GM10248 (cell line): ENCODE data around the gene ZNF800.
"Not testable (repeated sequence)": the region's sequence is repeated elsewhere in the genome, so short reads cannot be mapped to it uniquely, and the experiment has no call there.

Experiments
- CTCF ChIA-PET: fragments of 300-600 bp; sonication (Branson Sonifier 250); formaldehyde crosslinking; extraction: SDS; loops from one replicate; lab custom pipeline; 2021; ENCODE audit warnings: antibody characterized with exemption; lab: Yijun Ruan, JAX
- POLR2A ChIA-PET: fragments of 350-650 bp; sonication (Branson Sonifier 250); formaldehyde crosslinking; extraction: SDS; loops from one replicate; lab custom pipeline; 2020; ENCODE audit warnings: antibody characterized with exemption; lab: Yijun Ruan, JAX
- DNase-seq: peaks from one replicate; pipeline ENCODE4 v3.0.0; 2012; ENCODE audit errors: extremely low spot score
- TF ChIP-seq, protein P1 (sequence below): IDR thresholded peaks from 2 replicates; pipeline ENCODE4 v1.5.1; 2012; ENCODE audit warnings: mild to moderate bottlenecking, low read depth; ENCODE audit errors: extremely low read depth, missing control alignments, control extremely low read depth

ZNF800 gene

DNA sequence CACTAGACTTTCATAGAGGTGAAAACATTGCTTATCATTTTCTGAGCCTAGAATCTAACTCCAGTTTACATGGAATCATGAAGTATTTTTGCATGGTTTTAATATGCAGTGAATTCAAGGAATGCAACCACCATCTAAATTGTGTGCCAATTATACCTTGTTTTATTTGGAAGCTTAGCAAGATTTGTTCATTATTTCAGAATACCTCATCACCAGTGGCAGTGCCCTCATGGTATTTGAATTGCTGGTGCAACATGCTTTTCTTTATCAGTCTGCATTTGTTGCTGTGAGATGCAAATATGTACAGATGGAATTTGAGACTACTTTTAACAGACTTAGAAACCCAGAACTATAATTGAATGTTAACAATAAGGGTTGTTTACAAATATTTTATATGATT lies 18.7 kb upstream of the ZNF800 start:
- ChIA-PET POLR2A (no interaction called here), CTCF (no interaction called here)
- no peak for DNase-seq
- TF ChIP-seq, protein P1, sequence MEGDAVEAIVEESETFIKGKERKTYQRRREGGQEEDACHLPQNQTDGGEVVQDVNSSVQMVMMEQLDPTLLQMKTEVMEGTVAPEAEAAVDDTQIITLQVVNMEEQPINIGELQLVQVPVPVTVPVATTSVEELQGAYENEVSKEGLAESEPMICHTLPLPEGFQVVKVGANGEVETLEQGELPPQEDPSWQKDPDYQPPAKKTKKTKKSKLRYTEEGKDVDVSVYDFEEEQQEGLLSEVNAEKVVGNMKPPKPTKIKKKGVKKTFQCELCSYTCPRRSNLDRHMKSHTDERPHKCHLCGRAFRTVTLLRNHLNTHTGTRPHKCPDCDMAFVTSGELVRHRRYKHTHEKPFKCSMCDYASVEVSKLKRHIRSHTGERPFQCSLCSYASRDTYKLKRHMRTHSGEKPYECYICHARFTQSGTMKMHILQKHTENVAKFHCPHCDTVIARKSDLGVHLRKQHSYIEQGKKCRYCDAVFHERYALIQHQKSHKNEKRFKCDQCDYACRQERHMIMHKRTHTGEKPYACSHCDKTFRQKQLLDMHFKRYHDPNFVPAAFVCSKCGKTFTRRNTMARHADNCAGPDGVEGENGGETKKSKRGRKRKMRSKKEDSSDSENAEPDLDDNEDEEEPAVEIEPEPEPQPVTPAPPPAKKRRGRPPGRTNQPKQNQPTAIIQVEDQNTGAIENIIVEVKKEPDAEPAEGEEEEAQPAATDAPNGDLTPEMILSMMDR = no peak

DNA sequence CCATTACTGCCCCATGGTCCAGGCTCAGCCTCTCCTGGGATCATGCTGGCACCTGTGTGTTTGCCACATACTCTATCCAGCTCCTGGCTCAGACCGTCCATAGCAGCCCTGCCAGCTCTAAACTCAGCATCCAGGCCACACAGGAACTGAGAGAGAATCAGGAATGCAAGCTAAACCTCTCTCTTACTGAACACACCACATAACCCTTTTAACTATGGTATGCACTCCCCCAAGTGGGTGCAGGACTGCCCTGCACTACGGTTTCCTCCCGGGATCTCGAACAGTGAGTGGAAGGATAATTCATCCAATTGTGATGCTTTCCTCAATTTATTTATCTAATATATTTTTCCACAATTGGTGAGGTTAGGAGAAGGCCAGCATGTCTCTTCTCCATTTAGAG lies 17.1 kb upstream of the ZNF800 start:
- no peak for DNase-seq
- TF ChIP-seq, protein P1 = peak; percentile 8
- POLR2A ChIA-PET = no interaction called here
- CTCF ChIA-PET = no interaction called here

DNA sequence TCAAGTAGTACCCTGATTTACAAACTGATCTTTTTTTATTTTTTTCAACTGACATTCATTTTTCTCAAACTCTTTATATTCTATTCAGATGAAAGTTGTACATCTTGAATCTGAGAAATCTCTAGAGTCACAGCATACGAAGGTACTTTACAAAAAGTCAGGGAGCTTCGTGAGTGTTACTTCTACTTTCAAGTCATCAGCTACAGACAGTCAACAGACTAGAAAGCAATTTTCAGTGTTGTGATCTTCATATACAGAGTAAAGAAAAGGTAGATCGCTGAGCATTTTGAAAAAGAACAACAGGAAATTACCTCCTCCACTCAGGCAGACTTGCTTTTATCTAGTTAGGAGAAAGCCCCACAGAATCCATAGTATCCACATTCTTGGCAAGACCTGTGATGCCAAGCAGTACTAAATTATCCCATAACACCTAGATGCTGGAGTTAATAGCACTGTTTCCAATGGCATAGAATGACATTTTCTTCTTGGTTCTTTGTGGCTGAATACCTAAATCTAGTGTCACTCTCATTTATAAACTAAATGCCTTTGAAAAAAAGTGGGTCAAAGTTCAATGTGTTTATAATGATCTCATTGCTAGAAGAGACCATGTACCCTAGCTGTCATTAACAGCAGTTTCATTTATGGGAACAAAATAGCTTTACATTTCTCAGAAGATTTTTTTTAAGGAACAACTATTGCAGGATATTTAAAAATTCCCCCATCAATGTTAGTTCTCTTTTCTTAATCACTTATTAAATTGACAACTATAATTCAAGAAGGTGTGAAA lies 12.0 kb upstream of the ZNF800 start:
- no peak for DNase-seq
- TF ChIP-seq, protein P1 = no peak
- ChIA-PET POLR2A (interaction anchor here (1.2 kb wide), 1 partner anchor 12 kb away, joined by 3 read pairs; the partner anchor contains the start of gene ZNF800), CTCF (interaction anchor here (1.1 to 1.8 kb wide), 5 partner anchors 10 to 57 kb away, joined by 4 to 7 read pairs (median 6); partner anchors contain the start of gene ZNF800)

DNA sequence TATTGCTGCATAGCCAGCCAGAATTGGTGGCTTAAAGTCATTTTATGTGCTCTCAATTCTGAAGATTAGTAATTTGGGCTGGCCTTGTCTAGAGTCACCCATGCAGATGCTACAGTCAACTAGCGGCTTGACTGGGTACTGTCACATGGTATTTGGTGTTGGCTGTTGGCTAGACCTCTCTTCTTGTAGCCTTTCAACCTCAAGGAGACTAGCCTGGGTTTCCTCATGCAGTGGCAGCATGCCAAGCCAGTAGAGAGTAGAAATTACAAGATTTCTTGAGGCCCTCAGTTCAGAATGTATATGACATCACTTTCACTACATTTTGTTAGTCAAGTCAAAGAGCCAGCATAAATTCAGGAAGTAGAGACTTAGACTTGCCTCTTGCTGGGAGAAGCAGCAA lies 3.7 kb upstream of the ZNF800 start:
- TF ChIP-seq, protein P1 = no peak
- DNase-seq = no peak
- CTCF ChIA-PET = interaction anchor here (1.5 kb wide), 1 partner anchor 23 kb away, joined by 3 read pairs; no protein-coding TSS in a partner anchor
- POLR2A ChIA-PET = no interaction called here

DNA sequence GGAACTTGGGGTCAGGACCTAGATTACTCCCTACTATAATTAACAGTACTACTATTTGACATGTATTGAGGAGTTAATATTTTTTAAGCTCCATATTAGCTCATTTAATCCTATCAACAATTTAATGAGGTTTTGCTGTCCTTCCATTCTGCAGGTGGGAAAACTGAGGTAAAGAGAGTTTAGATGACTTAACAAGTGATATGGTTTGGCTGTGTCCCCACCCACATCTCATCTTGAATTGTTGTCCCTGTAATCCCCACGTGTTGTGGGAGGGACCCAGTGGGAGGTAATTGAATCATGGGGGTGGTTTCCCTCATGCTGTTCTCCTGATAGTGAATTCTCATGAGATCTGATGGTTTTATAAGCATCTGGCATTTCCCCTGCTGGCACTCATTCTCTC lies 2.6 kb upstream of the ZNF800 start:
- CTCF ChIA-PET = interaction anchor here (1.1 to 3.1 kb wide), 4 partner anchors 11 to 52 kb away, joined by 3 to 15 read pairs (median 4); no protein-coding TSS in a partner anchor
- DNase-seq, POLR2A ChIA-PET: not testable (repeated sequence)

DNA sequence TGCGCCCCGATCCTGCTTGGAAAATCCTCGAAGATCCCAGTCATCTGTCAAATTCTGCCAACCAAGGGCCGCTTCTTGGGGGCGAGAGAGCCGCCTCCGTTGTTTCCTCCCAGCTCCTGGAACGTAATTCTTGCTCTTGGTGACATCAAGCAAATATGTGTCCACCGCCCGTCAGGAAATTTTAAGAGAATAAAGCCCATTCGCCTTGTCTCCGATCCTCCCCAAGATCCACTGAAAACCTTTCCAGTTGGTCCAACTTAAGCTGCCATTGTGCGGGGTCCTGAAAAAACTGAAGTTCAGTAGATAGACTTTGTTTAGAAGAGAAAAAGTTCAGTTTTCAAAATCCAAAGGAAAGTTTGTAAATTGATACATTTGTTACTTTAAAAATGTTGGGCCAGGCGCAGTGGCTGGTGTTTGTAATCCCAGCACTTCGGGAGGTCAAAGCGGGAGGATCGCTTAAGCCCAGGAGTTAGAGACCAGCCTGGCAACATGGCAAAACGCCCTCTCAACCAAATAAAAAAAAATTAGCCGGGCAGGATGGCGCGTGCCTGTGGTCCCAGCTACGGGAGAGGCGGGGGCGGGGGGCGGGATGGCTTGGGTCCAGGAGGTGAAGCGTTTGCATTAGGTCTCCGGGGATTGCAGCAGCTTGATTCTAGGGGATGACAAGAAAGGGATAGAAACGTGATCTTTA lies 1.0 kb upstream of the ZNF800 start:
- DNase-seq = no peak
- ChIA-PET CTCF (interaction anchor here (1.2 to 3.8 kb wide), 4 partner anchors 10 to 54 kb away, joined by 5 to 15 read pairs (median 8); no protein-coding TSS in a partner anchor), POLR2A (interaction anchor here (1.1 kb wide), 1 partner anchor 11 kb away, joined by 3 read pairs; no protein-coding TSS in a partner anchor)
- TF ChIP-seq, protein P1 = no peak

DNA sequence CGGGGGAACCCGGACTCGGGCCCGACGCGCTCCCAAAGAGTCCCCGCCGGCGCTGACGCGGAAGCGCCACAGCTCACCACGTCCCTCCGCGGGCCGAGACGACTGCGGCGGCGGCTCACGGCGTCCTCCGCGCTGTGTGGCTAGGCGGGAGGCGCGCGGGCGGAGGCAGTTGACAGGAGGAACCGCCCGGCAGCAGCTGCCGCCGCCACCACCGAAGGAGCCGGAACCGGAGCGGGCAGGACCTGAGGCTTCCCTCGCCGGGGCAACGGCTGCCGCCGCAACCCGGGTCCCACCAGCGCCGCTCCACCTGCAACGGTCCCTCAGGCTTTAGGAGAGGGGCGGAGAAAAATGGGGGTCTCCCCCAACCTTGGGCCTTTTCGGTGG lies 334 bp downstream of the ZNF800 start:
- POLR2A ChIA-PET = interaction anchor here (0.9 to 1.4 kb wide), 3 partner anchors 12 to 257 kb away, joined by 3 read pairs; no protein-coding TSS in a partner anchor
- TF ChIP-seq, protein P1 = no peak
- peak; percentile 67 for DNase-seq
- CTCF ChIA-PET = interaction anchor here (0.8 to 3.8 kb wide), 8 partner anchors 9 to 55 kb away, joined by 3 to 15 read pairs (median 6); no protein-coding TSS in a partner anchor
